GM11168 (cell line): ENCODE data around the gene ARHGAP12.
"Not testable (repeated sequence)": the region's sequence is repeated elsewhere in the genome, so short reads cannot be mapped to it uniquely, and the experiment has no call there.

Source experiments
- in situ Hi-C: fragments of 300-500 bp; cut with MboI; formaldehyde crosslinking; loops from one replicate; pipeline ENCODE4 v1.12.0; 2022; ENCODE audit warnings: low sequenced_read_pairs; ENCODE audit not compliant: unreplicated experiment

Gene ARHGAP12

GRCh38 chr10:31928549-31929260 lies at the start of gene ARHGAP12:
Gene ARHGAP12, minus strand, starts transcription at chr10:31928831. Its CDS starts 19,976 bp downstream, at chr10:31908855.
- in situ Hi-C loops = no loop called here

DNA sequence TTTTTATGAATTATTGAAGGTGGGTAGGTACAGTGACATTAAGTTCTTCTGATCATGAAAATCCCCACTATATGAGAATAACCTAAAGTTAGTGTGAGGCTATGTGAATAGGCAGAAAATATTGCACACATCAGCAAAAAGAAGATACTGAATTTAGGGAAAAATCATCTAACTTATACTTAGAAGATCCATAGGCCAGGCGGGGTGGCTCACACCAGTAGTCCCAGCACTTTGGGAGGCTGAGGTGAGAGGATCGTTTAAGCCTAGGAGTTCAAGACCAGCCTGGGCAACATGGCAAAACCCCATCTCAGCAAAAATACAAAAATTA lies 49.5 kb upstream of the ARHGAP12 start:
- in situ Hi-C loops = no loop called here

DNA sequence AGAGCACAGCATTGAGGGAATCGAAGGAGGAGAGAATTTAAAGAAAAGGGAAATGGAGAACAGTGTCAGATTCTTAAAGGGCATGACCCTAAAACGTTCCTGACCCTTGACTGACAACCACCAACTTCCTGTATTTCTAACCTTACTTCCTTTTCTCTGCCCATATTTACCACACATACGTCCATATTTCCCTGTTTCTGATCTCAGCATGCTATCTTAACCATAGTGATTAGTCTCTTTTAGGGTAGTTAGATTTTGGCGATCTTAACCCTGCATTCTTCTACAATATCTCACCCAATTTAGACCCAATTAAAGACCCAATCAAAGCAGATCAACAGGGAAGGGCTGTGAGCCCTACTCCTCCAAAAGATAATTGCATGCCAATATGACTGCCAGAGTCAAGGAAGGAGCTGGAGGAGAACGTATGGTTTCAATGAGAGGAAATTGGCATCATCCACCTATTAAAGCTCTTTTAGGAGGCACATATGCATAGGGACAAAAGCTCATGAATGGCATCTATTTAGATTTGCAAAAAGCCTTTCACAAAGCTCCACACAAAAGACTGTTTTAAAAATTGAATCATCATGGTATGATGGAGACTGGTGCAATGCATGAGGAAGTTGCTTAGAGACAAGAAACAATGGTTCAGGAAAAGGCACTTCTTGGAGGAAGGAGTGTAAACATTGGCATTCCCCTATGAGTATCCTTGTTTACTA lies 49.0 kb upstream of the ARHGAP12 start:
- in situ Hi-C loops = no loop called here

DNA sequence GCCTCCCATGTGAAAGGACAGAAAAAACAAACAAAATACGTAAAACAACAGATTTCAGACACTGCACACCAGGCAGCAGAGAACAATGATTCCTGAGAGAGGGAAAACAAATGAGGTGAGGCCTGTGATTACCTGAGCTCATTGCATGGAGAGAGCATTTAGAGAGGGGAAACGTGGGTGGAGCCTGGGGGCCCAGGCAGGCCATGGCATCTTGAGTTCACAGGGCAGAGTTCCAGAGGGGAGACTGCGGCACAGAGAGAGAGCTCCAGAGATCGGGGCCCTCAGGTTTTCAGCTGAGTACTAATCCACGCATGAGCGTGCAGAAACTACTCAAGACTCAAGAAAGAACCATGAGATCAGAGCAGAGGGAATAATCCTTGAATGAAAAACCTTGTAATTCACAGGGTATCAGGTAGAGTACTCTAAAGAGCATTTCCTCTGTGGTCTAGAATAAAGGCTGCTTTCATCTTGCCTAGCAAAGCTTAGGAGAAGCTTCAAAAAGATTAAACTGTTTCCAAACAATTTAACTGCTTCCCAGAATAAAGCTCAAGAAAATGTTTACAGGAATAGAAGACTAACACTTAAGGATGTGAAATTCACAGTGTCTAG lies 46.6 kb upstream of the ARHGAP12 start:
- in situ Hi-C loops = no loop called here

- in situ Hi-C loops = no loop called here
Measured at GRCh38 chr10:31974434-31975124, 45.9 kb upstream of the ARHGAP12 start.

DNA sequence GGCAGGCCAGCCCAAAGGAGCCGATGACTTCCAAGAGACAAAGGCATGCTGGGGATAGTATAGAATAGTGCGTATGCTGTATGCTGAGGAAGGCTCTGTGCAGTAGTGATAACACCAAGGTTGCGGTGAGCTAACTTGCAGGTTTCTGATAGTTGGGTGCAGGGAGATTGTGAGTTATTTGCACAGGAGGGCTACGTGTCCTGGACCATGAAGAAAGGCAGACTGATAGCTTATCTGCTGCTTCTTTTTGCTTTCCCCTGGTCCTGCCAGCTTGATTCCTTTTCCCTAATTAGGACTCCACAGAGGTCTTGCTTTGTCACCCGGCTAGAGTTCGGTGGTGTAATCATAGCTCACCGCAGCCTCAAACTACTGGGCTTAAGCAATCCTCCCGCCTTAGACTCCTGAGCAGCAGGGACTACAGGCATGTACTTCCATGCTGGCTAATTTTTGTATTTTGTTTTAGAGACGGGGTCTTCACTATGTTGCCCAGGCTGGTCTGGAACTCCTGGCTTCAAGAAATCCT lies 43.9 kb upstream of the ARHGAP12 start:
- in situ Hi-C loops = no loop called here

DNA sequence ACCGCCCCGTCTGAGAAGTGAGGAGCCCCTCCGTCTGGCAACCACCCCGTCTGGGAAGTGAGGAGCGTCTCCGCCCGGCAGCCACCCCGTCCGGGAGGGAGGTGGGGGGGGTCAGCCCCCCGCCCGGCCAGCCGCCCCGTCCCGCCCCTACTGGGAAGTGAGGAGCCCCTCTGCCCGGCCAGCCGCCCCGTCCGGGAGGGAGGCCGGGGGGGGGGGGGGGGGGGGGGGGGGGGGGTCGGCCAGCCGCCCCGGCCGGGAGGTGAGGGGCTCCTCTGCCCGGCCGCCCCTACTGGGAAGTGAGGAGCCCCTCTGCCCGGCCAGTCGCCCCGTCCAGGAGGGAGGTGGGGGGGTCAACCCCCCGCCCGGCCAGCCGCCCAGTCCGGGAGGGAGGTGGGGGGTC lies 41.2 kb upstream of the ARHGAP12 start:
- in situ Hi-C loops = not testable (repeated sequence)

- in situ Hi-C loops = no loop called here
Measured at GRCh38 chr10:31963589-31963980, 35.0 kb upstream of the ARHGAP12 start.

- in situ Hi-C loops = no loop called here
Measured at GRCh38 chr10:31962826-31963588, 34.4 kb upstream of the ARHGAP12 start.

DNA sequence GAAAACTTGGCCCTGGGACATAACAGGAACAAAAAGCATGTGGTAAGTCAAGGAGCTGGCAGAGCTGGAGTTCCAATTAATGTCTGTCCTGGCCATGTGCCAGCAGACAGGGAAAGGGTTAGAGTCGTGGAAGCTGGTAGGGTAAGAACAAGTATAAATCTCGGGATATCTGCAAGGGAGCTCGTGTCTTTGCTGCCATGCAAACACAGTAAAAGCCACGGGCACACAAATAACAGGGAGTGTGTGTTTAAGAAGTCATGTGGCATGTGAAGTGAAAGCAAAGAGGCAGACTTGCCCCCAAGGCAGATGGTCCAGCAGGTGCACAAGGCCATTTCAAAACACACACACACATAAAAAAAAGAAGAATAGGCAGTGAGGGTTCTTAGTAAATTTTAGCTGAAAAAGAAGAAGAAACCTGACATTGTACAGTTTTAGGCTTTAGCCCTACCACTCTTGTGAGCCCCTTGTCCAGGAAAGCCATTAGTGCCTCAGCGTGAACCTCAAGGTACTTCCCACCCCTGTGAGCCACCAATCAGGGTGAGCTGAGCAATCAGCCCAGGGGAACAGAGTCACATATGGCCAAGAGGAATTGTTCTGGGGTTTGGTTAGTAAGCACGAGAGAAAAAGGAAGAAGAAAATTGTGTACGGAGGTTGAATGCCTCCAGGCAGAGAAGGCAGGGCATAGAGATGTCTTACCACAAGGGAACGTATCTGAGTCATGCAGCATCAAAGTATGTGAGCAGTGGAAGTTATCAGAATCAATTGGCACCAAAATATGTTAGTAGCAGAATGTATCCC lies 32.8 kb upstream of the ARHGAP12 start:
- in situ Hi-C loops = no loop called here

DNA sequence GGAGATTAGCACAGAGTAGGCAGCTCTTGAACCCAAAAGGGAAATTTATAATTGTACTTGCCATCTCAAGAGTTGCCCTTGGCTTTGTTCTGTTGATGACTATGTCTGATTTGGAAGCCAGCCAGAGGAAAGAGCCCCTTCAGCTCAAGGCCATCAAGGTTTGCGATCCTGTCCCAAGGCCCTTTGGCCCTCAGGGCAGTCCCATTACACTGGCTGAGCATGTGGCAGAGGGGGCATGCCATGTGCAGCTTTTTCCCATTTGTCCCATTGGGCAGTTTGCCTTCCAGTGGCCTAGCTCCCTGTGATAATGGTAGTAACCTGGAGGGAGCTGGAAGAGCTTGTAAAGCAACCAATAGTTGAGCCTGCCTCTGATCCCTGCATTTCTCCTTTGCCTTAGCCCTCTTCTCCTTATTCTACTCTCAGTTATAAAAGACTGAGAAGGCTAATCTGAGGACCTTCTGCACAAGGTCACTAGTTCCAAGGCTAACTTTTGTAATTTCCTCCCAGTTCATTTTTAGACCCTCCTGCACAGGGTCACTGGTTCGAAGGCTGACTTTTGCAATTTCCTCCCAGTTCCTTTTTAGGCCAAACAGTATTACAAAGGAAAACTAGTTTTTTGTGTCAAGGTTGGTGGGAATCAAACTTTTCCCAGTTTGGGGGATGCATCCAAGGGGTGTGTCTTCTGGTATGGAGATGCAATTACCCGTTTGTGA lies 31.0 kb upstream of the ARHGAP12 start:
- in situ Hi-C loops = no loop called here

GRCh38 chr10:31958856-31959255 lies 30.2 kb upstream of the ARHGAP12 start:
- in situ Hi-C loops = no loop called here

- in situ Hi-C loops = no loop called here
Measured at GRCh38 chr10:31956200-31956946, 27.7 kb upstream of the ARHGAP12 start.

GRCh38 chr10:31954410-31955191 lies 26.0 kb upstream of the ARHGAP12 start:
- in situ Hi-C loops = no loop called here

DNA sequence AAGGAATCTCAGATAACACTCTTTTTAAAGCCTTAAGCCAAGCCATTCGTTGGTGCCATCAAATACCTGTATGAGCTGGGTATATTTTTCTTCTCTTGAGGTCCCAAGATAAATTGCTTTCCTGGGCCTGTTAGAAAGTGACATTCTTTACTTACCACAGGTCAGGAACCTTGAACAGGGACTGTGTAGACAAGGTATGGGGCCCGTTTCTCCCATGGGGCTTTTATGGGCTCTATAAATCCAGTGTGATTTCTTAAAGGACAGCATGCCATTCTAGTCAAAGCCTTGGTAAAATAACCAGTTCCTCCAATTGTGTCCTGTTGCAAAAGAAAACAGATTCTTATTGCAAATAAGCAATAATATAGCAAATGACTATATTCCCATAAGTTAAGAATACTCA lies 24.8 kb upstream of the ARHGAP12 start:
- in situ Hi-C loops = no loop called here

- in situ Hi-C loops = no loop called here
Measured at GRCh38 chr10:31953080-31953479, 24.4 kb upstream of the ARHGAP12 start.

GRCh38 chr10:31952066-31952465 lies 23.4 kb upstream of the ARHGAP12 start:
- in situ Hi-C loops = no loop called here
